ENCODE data around the gene POU2AF2. TPM values are rescaled to one million over a fixed set of nuclear protein-coding genes. Genes with fewer than 3 reads are reported as not detected.

POU2AF2 gene
- total RNA-seq, 1 experiment from 2014 or later = not detected

- Mint-ChIP-seq H3K27me3 (ENCODE audit: low read depth) (peaks cover 6% of the 10 kb centered on the region), H3K4me3 (no peak overlapping the region), H3K4me1 (no peaks in the 10 kb centered on the region), H3K36me3 (ENCODE audit: insufficient read depth in 1 of 3, low read depth in 3 of 3) (no peaks in the 10 kb centered on the region), H3K27ac (no peak overlapping the region), H3K9me3 (no peaks in the 10 kb centered on the region)
- Histone ChIP-seq H2AFZ (ENCODE audit: low read length) (no peak overlapping the region), H3K4ac (ENCODE audit: low read depth, low read length) (no peak overlapping the region), H3K9ac (ENCODE audit: extremely low read depth, insufficient read length, low read length) (no peak overlapping the region), H3K14ac (ENCODE audit: insufficient read depth, low read length) (no peak overlapping the region), H3K79me1 (ENCODE audit: insufficient read depth, low read depth, low read length, poor library complexity, severe bottlenecking) (no peaks in the 10 kb centered on the region), H3K4me2 (ENCODE audit: insufficient read depth, insufficient read length, low read length) (no peak overlapping the region), H2BK120ac (ENCODE audit: low read depth, low read length, poor library complexity, severe bottlenecking) (no peak overlapping the region), H3K27ac (ENCODE audit: insufficient read length, low read depth, low read length) (no peak overlapping the region), H3K4me1 (ENCODE audit: insufficient read depth, low read length) (no peaks in the 10 kb centered on the region), H2BK12ac (ENCODE audit: insufficient read length, low read depth, low read length) (no peak overlapping the region), H3K18ac (ENCODE audit: insufficient read length, low read depth, low read length) (no peak overlapping the region), H3K27me3 (ENCODE audit: insufficient read depth, low read length) (no peaks in the 10 kb centered on the region), H3K56ac (ENCODE audit: insufficient read length, low read depth, low read length) (no peak overlapping the region), H3K9me3 (ENCODE audit: control insufficient read depth, low read depth, low read length) (no peaks in the 10 kb centered on the region), H3T11ph (ENCODE audit: low read length) (no peak overlapping the region), H3K79me2 (ENCODE audit: insufficient read depth, low read length) (no peaks in the 10 kb centered on the region), H3K23me2 (ENCODE audit: insufficient read length, low read depth, low read length, poor library complexity, severe bottlenecking) (no peaks in the 10 kb centered on the region), H2BK5ac (ENCODE audit: insufficient read length, low read length) (no peak overlapping the region), H4K91ac (ENCODE audit: insufficient read length, low read depth, low read length) (no peak overlapping the region), H2BK15ac (ENCODE audit: low read depth, low read length) (no peak overlapping the region), H4K8ac (replicated peaks; ENCODE audit: insufficient read length, low read depth, low read length) (no peak overlapping the region), H4K20me1 (ENCODE audit: control insufficient read depth, insufficient read depth, insufficient read length) (no peaks in the 10 kb centered on the region), H2BK20ac (ENCODE audit: low read depth, low read length, poor library complexity, severe bottlenecking) (no peak overlapping the region), H3K23ac (ENCODE audit: insufficient read length, low read depth, low read length) (no peak overlapping the region), H2AK5ac (ENCODE audit: insufficient read length, low read length) (no peak overlapping the region), H4K5ac (ENCODE audit: insufficient read length, low read depth, low read length) (no peak overlapping the region)
- no peak for DNase-seq
- WGBS (ENCODE audit: extremely low coverage, insufficient read length, low lambda C conversion rate) = no CpG with 5 or more reads among the region's 2 CpGs
- no peak for TF ChIP-seq CTCF (conservative IDR thresholded peaks at IDR 0.05)
Measured at GRCh38 chr11:111236383-111236782, 9.1 kb upstream of the POU2AF2 start.

All from H9 (cell line).